NCI-H2107 (cell line): ENCODE results near the gene PRMT9.

Source experiments
- DNase-seq: peaks from one replicate; lab custom pipeline; 2025; lab: John Stamatoyannopoulos, UW

The PRMT9 gene

GRCh38 chr4:147683717-147684700 lies at the start of gene PRMT9:
Gene PRMT9, minus strand, starts transcription at chr4:147684163. Its CDS starts 176 bp downstream, at chr4:147683987.
- peak; percentile 30 for DNase-seq

- no peak for DNase-seq
Observed at GRCh38 chr4:147732518-147733235, 48.7 kb upstream of the PRMT9 start.

GRCh38 chr4:147731580-147732517 lies 47.9 kb upstream of the PRMT9 start, which contains the start of gene ARHGAP10:
Gene ARHGAP10, plus strand, starts transcription at chr4:147732088. Its CDS starts 214 bp downstream, at chr4:147732302.
- no peak for DNase-seq

- DNase-seq = no peak
Observed at GRCh38 chr4:147730333-147730732, 46.4 kb upstream of the PRMT9 start.

GRCh38 chr4:147727476-147728028 lies 43.6 kb upstream of the PRMT9 start:
- no peak for DNase-seq

- DNase-seq = no peak
Observed at GRCh38 chr4:147725673-147726072, 41.7 kb upstream of the PRMT9 start.

- no peak for DNase-seq
Observed at GRCh38 chr4:147724468-147725201, 40.7 kb upstream of the PRMT9 start.

- DNase-seq = no peak
Observed at GRCh38 chr4:147723326-147723725, 39.4 kb upstream of the PRMT9 start.

- DNase-seq = no peak
Observed at GRCh38 chr4:147717878-147718277, 33.9 kb upstream of the PRMT9 start.

- DNase-seq = no peak
Observed at GRCh38 chr4:147714575-147715401, 30.8 kb upstream of the PRMT9 start.

GRCh38 chr4:147709999-147710398 lies 26.0 kb upstream of the PRMT9 start:
- DNase-seq = no peak

GRCh38 chr4:147707892-147708672 lies 24.1 kb upstream of the PRMT9 start:
- no peak for DNase-seq

- DNase-seq = no peak
Observed at GRCh38 chr4:147704846-147705245, 20.9 kb upstream of the PRMT9 start.

GRCh38 chr4:147696866-147697265 lies 12.9 kb upstream of the PRMT9 start:
- no peak for DNase-seq

- DNase-seq = no peak
Observed at GRCh38 chr4:147693218-147693617, 9.3 kb upstream of the PRMT9 start.

GRCh38 chr4:147691820-147692219 lies 7.9 kb upstream of the PRMT9 start:
- DNase-seq = no peak

- DNase-seq = no peak
Observed at GRCh38 chr4:147689067-147689466, 5.1 kb upstream of the PRMT9 start.

GRCh38 chr4:147683188-147683591 lies 773 bp downstream of the PRMT9 start:
- DNase-seq = no peak

GRCh38 chr4:147682755-147683154 lies 1.2 kb downstream of the PRMT9 start:
- no peak for DNase-seq
